Measurements from ENCODE around the gene HEATR9.

Gene HEATR9

DNA sequence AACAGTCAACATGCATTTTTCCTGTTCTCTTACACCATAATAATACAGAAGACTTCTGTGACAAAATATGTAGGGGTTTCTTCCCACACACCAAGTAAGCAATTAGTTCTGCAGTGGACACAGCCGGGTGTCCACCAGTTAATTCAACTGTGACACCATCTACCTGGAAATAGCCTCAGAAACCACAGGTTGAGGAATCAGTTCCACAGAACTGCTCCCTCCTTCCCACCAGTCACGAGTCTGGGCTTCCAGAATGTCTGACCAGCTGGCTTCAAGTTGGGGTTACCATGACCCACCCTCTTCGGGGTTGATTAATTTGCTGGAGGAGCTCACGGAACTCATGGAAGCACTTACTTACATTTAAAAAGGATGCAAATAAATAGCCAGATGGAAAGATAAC is 25.1 kb upstream of the HEATR9 start:
- no peak for DNase-seq

DNA sequence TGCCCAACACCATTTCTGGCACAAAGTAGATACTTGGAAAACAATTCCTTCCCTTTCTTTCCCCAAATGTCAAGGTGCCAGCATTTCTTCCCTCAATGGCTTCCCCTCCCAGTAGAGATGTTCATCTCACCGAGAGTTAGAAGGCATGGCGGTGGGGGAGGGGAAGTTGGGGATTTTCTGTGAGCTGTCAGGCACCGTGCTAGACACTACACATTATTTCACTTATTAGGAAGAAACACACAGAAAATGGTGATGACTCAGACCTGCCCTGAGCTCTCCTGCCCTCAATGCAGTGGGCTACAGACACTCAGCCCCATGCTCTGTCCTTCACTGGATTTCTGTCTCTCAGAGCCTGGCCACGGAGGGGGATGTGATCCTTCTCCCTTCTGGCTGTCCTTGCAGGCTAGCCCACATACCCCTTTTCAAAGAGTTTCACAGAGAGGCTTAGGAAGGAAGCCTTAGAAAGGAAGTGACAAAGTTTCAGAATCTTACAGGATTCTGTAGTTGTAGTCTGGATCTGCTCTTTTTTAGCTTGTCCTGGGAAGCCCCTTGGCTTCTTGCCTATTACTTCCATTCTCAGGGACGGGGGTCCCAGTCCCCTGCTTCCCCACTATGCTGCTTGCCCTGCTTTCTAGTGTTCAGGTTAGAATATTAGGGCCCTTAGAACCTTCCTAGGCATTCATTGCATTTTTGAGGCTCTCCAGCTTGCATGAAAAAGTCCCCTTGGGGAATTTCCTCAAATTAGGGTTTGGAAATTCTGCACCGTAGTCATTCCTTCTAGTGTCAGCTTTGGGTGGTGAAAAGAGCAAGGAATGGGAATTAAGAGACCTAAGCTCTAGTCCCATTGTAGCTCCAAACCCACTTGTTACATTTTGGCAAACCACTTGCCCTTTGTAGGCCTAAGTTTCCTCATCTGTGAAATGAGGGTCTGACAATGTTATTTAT is 23.7 kb upstream of the HEATR9 start:
- DNase-seq: peak; percentile 56

DNA sequence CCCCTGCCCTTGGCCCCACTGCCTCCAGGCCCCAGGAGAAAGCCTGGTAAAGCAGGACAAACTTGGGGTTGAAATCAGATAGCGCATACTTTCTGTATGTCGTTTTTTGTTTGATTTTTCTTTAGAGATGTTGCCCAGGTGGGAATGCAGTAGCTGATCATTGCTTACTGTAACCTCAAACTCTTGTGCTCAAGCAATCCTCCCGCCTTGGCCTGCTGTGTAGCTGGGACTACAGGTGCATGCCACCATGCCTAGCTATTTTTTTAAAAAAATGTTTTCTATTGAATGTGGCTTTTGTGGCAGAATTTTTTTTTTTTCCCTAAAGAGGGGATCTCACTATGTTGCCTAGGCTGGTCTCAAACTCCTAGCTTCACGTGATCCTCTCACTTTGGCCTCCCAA is 22.6 kb upstream of the HEATR9 start:
- DNase-seq: no peak

- DNase-seq: peak; percentile 75
These were observed 22.1 kb upstream of the HEATR9 start for GRCh38 chr17:35890774-35891155.

DNA sequence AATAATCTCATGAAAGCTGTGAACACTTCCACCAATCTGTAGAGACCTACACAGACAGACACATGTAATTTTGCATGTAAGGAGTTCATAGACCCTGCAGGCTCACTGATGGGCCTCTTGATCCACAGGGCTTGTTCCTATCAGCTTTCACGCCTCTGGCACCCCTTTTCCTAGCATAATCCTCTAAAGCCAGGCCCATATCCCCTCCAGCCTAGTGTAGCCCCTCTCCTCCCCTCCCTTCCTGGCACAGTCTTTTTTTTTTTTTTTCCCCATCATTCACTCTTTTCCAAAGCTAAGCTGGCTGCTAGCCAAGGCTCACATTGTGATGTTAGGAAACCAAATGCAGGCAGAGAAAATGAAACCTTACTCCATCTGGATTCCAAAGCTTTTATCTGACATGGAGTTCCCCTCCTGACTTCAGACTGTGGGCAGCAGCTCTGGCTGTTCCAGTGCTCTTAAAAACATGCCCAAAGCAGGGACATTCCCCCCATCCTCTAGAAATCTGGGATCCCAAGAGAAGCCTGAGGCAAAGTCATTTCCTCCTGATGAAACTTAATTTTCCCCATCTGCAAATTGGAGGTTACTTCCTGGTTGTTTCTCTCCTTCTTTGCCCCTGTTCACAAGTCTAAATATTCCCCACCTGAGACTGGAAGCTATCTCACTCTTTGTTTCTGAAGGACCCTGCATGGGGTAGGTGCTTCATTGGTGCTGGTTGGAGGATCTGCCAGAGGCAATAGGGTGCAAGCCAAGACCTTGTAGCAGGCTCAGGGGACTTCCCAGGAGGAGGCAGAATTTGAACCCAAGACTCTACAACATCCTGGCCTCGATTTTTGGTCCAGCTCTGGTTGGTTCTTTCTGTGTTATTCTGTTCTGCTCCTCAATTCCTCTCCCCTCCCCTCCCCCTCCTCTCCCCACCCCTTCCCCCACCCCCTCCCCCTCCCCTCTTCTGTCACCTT is 21.4 kb upstream of the HEATR9 start:
- DNase-seq: no peak

GRCh38 chr17:35889241-35889640 is 20.6 kb upstream of the HEATR9 start:
- DNase-seq: peak; percentile 51

DNA sequence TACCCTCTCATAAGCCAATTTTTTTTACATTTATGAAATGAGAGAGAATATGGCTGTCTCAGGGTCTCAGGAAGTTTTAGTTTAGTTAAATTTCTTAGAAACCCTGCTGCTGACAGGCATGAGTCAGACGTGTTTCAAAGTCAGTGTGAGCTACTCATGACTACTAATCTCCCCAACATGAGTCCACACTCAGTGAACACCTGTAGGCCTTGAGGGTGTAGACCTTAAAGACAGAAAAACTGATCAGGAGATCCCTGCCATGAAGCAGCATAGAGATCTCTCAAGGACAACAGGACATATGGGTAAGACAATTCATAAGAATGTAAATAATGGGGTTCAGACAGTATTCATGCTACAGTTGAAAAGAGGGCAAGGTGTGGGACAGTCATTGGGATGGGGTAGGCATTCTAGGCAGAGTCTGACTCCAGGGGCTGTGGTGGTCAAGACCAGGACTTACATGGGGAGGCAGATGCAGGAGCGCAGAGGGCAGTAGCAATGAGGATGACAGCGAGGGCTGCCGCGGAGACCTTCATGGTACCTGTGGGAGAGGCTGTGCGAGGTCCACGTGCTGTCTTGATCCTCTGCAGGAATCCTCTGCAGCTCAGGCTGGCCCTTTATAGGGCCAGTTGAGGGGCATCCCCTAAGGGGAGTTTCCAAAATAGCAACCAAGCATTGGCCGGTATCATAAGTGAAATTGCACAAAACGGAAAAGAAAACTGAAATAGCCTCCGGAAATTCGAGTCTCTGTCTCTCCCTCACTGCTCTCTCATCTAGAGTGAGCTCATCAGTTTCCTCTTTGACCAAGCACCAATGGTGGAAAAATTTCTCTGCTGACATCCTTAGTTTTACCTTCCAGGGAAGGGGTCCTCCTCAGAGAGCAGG is 11.3 kb upstream of the HEATR9 start, which contains the start of gene CCL5:
Gene CCL5 (minus strand): TSS at position 588 of the 882 bp plus-strand sequence.
- DNase-seq: peak; percentile 87

DNA sequence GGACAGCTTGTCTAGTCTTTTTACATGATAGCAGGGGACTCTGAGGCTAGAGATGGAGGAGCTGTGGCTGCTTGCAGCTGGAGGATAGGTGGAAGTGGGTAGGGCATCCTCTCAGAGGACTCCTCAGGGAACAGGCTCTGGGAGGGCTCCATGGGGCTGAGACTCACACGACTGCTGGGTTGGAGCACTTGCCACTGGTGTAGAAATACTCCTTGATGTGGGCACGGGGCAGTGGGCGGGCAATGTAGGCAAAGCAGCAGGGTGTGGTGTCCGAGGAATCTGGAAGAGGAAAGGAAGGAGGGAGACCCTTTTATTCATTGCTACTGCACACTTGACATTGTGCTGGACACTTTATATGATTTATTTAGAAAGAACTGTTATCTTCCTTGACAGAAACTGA is 9.7 kb upstream of the HEATR9 start:
- no peak for DNase-seq

DNA sequence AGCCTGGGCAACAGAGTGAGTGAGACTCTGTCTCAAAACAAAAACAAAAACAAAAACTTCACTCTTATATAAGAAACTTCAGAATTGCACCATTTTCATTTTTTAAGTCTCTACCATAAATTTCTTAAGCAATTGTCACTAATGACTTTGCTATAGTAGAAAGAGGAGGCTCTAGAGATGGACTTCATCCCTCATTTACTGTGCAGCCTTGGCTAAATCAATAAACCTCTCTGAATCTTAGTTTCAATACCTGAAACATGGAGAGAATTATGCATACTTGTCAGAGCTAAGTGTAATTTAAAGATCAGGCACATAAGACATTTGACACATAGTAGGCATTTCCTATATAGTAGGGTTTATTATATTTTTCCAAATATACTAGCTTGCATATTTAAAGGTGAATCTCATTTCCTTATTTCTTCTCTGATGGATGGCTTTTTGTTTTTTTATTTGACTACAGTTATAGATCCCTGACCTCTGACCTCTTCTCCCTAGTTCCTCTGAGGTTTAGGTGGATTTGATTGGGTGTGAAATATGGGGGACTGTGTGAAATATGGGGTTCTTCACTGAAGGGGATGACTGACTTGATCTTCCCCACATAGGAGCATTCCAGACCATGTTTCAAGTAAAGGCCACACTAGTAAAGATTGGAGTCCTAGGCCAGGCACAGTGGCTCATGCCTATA is 8.8 kb upstream of the HEATR9 start:
- no peak for DNase-seq

- no peak for DNase-seq
These were observed 7.8 kb upstream of the HEATR9 start for GRCh38 chr17:35876534-35876933.

GRCh38 chr17:35875800-35876139 is 7.1 kb upstream of the HEATR9 start:
- DNase-seq: no peak

- DNase-seq: peak; percentile 46
These were observed 6.5 kb upstream of the HEATR9 start for GRCh38 chr17:35875072-35875799.

DNA sequence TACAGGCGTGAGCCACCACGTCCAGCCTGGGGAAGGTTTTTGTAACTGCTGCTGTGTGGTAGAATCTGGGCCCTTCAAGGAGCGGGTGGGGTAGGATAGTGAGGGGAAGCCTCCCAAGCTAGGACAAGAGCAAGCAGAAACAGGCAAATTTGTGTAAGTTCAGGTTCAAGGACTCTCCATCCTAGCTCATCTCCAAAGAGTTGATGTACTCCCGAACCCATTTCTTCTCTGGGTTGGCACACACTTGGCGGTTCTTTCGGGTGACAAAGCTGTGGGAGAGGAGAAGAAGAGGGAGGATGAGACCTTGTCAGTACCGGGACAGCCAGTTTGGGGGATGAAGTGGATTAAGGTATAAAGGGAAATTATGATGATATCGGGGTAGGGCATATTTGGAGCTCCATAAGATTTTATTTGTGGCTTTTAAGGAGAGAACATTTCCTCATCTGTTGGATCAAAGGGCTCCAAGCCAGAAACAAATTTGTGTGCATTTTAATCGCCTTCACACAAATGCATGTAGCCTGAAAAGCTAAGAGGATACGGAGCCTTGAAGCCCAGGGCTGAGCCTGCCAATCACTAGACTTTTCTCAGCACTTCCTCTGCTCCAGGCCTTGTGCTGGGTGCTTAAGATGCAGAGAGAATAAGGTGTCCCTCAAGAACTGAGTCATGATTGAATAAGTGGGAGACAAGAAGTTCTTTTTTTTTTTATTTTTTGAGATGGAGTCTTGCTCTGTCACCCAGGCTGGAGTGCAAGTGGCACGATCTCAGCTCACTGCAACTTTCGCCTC is 3.7 kb upstream of the HEATR9 start:
- no peak for DNase-seq

DNA sequence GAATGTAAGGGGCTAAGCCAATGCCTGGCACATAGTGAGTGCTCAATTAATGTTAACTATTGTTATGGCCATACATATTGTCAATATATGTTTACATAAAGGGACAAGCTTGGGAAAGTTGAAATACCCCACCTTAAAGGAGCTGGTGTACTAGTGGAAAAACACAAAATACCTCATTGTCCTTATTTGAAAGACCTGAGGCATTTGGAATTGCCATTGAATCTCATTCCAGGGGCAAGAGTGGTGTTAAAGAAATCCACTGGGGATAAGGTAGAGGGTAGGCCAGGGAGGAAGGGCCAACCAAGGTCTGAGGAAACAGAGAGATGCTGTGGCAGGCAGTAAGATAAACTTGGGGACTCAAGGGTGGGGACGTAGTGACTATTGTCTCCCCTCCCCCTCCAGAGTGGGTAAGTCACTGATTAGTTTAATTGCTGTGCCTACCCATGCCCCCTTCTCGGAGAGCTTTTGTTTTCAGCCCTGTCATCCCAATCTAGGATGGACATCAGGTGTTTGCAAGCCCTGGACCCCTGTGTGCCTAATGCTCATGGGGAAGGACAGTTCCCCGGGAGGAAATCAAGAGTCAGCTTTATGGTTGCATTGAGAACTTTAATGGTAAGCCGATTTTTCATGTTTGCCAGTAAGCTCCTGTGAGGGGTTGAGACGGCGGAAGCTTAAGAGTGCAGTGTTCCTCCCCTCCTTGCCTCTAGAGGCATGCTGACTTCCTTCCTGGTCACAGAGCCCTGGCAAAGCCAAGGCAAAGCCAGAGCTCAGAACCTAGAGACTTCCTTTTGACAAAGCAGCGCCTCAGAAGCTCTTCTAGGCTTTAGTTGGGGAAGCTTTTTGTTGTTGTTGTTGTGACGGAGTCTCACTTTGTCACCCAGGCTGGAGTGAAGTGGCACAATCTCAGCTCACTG is 2.5 kb upstream of the HEATR9 start:
- DNase-seq: peak; percentile 40

- no peak for DNase-seq
These were observed 1.1 kb downstream of the HEATR9 start for GRCh38 chr17:35867574-35867973.

- no peak for DNase-seq
These were observed 2.2 kb downstream of the HEATR9 start for GRCh38 chr17:35866341-35866950.

- no peak for DNase-seq
These were observed 3.0 kb downstream of the HEATR9 start for GRCh38 chr17:35865412-35866340.

DNA sequence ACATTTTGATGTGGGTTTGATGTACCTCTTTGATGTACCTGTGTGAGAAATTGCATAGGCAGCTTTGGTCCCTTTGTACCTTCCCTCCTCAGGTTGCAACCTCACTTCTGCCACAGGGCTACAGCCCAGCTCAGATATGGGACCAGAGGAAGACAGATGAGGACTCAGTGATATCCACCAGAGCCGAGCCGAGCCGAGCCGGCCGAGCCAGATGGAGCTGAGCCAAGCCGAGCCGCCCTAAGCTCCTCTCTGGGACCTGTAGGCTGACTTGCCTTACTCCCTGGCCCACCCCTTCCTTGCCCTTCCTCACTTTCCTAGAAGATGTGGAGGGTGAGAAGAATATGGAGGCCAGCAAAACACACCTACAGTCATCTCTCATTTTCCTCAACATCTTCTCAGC is 3.8 kb downstream of the HEATR9 start:
- DNase-seq: no peak

All from CD4-positive, alpha-beta T cell treated with Interleukin-10 for 1 hour (primary cell).